Right lobe of liver (tissue), 4 donors: ENCODE data around the gene AIMP1.

ENCODE experiments used
- CTCF ChIP-seq, 4 donors: fragments of 200-600 bp in 3 of 4; fragments of 450-650 bp in 1 of 4; IDR thresholded peaks; one replicate each; pipeline versions ENCODE4 v1.5.1 to v1.8.0; 2016 to 2022; ENCODE audit warnings: antibody characterized with exemption in 4 of 4, mild to moderate bottlenecking in 2 of 4
- POLR2A ChIP-seq: fragments of 450-650 bp; IDR thresholded peaks from one replicate; pipeline ENCODE4 v1.6.1; 2017; ENCODE audit warnings: antibody characterized with exemption, mild to moderate bottlenecking
- donor health status: DM: no; HTN: no; CAD: no.
- donor health status: DM: no; HTN: no; CAD: no.
- donor health status: DM: no; HTN: yes; CAD: no.

DNA sequence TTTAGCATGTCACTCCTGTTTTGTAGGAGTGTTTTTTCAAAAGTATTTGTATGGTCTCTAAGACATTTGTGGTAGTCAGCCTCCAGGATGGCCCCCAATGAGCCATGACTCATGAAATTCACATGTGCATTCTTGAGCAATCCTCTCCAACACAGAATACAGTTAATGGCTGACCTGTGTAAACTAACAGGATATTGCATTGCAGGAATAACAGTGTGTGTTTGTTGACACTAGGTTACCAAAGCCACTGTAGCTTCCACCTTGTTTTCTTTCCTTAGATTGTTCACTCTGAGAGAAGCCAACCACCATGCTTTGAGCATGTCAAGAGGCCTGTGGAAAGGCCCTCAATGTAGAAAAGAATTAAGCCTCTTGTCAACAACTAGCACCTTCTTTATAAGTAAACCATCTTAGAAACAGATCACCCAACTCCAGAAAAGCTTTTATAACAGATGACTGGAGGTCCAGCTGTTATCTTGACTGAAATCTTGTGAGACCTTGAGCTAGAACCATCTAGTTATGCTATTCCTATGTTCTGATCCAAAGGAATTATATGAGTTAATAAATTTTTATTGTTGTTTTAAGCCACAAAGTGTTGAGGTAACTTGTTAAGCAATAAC, 28.9 kb upstream of the AIMP1 start:
- TF ChIP-seq CTCF (IDR thresholded peaks at IDR 0.05) = no peak
- no peak for TF ChIP-seq POLR2A
